Epithelial cell of esophagus (primary cell): Measurements from ENCODE around the gene CLSTN2.

Source experiments
- DNase-seq: peaks from one replicate; pipeline ENCODE4 v3.0.0; 2010; ENCODE audit warnings: low read depth
- H3K4me3 ChIP-seq: 2 replicates; pipeline ENCODE4 v1.5.1; 2011; ENCODE audit warnings: mild to moderate bottlenecking, low read length, control low read depth
- CTCF ChIP-seq: IDR thresholded peaks from 2 replicates; pipeline ENCODE4 v1.5.1; 2011; ENCODE audit warnings: low read depth, mild to moderate bottlenecking, low read length, control low read depth, inconsistent platforms; ENCODE audit not compliant: insufficient read depth; ENCODE audit errors: missing control alignments

The CLSTN2 gene

DNA sequence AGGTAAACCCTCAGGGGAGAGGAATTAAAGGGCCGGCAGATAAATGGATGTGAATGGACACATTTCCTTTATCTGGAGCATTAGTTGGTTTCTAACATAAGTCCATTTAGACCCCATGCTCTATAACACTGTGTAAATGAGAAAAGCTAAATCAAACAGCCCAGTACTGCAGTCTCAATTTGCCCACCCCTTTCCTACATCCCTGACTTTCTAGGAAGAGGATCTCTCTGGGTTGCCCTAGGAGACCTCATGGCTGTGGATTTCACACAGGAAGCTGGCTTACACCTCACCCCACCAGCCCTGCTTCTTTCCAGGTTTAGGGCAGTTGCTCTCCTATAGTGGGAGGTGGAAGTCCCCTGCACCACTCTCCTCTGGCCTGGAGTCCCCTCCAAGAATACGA lies 126.2 kb downstream of the CLSTN2 start:
- no peak for DNase-seq
- TF ChIP-seq CTCF: no peak

DNA sequence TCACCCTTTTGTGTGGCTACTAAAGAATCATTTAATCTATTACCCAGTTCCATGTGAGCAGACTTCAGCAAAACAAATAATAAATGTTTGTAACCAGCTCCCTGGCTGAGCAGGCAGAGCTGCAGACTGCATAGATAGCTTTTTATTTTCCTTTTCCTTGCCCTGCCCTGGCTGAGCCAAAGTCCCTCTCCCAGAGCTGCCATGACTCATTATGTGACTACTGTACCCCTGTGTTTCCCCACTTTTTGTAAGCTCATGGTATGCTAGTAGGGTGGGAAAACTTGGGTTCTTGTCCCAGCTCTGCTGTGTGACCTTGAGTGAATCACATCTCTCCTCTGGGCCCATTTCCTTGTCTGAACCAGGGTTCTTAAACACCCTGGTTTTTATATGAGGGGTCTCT lies 127.5 kb downstream of the CLSTN2 start:
- no peak for TF ChIP-seq CTCF
- no peak for DNase-seq
- H3K4me3 ChIP-seq: no peak overlapping the region

More for the DNA sequence above, 126.2 kb downstream of the CLSTN2 start:
- H3K4me3 ChIP-seq: no peak overlapping the region

- no peak for DNase-seq
- H3K4me3 ChIP-seq: no peak overlapping the region
- no peak for TF ChIP-seq CTCF
Measured at GRCh38 chr3:140067487-140067886, 132.5 kb downstream of the CLSTN2 start.

GRCh38 chr3:140068494-140069017 lies 133.6 kb downstream of the CLSTN2 start:
- no peak overlapping the region for H3K4me3 ChIP-seq
- TF ChIP-seq CTCF: no peak
- no peak for DNase-seq

GRCh38 chr3:140073278-140074045 lies 138.5 kb downstream of the CLSTN2 start:
- no peak for TF ChIP-seq CTCF
- no peak overlapping the region for H3K4me3 ChIP-seq
- DNase-seq: no peak

GRCh38 chr3:140076552-140076951 lies 141.6 kb downstream of the CLSTN2 start:
- H3K4me3 ChIP-seq: no peak overlapping the region
- no peak for DNase-seq
- TF ChIP-seq CTCF: no peak

- no peak overlapping the region for H3K4me3 ChIP-seq
- no peak for DNase-seq
- TF ChIP-seq CTCF: no peak
Measured at GRCh38 chr3:140077406-140077805, 142.4 kb downstream of the CLSTN2 start.
